Measurements from ENCODE around the gene CACNG1.

Gene CACNG1

DNA sequence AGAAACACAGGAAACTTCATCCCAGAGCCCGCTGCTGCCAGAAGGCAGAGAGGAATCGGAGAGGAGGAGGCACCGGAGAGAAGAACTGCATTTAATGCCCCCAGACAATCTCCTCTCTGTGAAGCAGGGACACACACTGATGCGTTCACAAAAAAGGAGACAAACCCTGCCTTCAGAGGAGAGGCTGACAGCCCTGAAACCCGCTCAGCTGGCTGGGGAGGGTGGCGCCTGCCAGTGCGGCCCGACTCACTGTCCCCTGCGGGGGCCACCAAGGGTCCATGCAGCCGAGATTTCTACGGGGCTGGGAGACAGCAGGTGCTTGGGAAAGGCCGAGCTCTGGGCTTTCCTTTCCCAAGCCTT, 21.9 kb upstream of the CACNG1 start:
- DNase-seq (ENCODE audit: low spot score) = no peak
- in situ Hi-C loops (cut with MboI; ENCODE audit: low pct_unique_long_range_greater_than_20kb, low sequenced_read_pairs, unreplicated experiment) = no loop called here
- TF ChIP-seq, protein P1, sequence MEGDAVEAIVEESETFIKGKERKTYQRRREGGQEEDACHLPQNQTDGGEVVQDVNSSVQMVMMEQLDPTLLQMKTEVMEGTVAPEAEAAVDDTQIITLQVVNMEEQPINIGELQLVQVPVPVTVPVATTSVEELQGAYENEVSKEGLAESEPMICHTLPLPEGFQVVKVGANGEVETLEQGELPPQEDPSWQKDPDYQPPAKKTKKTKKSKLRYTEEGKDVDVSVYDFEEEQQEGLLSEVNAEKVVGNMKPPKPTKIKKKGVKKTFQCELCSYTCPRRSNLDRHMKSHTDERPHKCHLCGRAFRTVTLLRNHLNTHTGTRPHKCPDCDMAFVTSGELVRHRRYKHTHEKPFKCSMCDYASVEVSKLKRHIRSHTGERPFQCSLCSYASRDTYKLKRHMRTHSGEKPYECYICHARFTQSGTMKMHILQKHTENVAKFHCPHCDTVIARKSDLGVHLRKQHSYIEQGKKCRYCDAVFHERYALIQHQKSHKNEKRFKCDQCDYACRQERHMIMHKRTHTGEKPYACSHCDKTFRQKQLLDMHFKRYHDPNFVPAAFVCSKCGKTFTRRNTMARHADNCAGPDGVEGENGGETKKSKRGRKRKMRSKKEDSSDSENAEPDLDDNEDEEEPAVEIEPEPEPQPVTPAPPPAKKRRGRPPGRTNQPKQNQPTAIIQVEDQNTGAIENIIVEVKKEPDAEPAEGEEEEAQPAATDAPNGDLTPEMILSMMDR (IDR thresholded peaks at IDR 0.05; ENCODE audit: extremely low read depth, insufficient read depth, missing control alignments) = no peak

DNA sequence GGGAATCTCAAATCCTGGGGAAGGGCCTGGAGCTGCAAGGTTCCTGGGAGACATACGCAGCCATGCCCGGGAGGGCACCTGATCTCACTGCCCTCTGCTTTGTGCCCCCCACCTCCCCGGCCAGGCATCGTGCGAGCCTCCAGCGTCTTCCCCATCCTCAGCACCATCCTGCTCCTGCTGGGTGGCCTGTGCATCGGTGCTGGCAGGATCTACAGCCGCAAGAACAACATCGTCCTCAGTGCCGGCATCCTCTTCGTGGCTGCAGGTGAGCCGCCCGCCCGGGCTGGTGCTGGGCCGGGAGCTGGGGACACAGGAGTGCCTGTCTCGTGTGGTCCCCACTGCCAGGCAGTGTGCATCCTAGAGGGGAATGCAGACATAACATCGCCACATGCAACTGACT, 19.6 kb upstream of the CACNG1 start:
- TF ChIP-seq, protein P1 (IDR thresholded peaks at IDR 0.05; ENCODE audit: extremely low read depth, insufficient read depth, missing control alignments) = no peak
- no peak for DNase-seq (ENCODE audit: low spot score)
- in situ Hi-C loops (cut with MboI; ENCODE audit: low pct_unique_long_range_greater_than_20kb, low sequenced_read_pairs, unreplicated experiment) = no loop called here

DNA sequence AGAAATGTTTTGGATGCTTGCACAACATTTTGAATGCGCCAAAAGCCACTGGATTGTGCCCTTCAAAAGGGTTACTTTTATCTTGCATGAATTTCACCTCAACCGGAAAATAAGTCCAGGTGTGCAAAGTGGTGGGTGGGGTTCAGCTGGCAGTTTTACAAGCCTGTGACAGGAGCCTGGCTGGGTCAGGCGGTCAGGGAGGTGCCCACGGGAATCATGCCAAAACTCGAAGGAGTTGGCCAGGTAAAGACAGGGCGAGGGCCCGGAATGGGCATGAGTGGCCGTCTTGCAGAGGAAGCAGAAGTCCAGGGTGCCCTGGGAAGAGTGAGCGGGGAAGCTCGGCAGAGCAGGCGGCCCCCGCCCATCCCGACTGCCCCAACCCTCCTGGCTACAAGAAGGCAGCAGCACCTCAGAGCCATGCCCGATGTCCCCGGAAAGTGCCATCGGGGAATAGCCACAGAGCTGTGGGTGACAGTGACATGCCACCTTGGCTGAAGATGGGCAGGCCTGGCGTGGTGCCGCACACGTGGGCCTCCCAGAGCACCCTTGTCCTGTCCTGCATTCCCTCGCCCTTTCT, 19.1 kb upstream of the CACNG1 start:
- TF ChIP-seq, protein P1 (IDR thresholded peaks at IDR 0.05; ENCODE audit: extremely low read depth, insufficient read depth, missing control alignments) = no peak
- in situ Hi-C loops (cut with MboI; ENCODE audit: low pct_unique_long_range_greater_than_20kb, low sequenced_read_pairs, unreplicated experiment) = no loop called here
- no peak for DNase-seq (ENCODE audit: low spot score)

DNA sequence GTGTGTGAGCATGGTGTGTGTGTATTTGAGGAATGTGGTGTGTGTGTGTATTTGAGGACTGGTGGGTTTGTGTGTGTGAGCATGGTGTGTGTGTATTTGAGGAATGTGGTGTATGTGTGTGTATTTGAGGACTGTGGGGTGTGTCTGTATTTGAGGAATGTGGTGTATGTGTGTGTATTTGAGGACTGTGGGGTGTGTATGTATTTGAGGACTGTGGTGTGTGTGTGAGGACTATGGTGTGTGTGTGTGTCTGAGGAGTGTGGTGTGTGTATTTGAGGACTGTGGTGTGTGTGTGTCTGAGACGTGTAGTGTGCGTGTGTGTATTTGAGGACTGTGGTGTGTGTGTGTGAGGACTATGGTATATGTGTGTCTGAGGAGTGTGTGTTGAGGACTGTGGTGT, 18.0 kb upstream of the CACNG1 start:
- in situ Hi-C loops (cut with MboI; ENCODE audit: low pct_unique_long_range_greater_than_20kb, low sequenced_read_pairs, unreplicated experiment) = no loop called here
- TF ChIP-seq, protein P1 (IDR thresholded peaks at IDR 0.05; ENCODE audit: extremely low read depth, insufficient read depth, missing control alignments) = no peak
- no peak for DNase-seq (ENCODE audit: low spot score)

DNA sequence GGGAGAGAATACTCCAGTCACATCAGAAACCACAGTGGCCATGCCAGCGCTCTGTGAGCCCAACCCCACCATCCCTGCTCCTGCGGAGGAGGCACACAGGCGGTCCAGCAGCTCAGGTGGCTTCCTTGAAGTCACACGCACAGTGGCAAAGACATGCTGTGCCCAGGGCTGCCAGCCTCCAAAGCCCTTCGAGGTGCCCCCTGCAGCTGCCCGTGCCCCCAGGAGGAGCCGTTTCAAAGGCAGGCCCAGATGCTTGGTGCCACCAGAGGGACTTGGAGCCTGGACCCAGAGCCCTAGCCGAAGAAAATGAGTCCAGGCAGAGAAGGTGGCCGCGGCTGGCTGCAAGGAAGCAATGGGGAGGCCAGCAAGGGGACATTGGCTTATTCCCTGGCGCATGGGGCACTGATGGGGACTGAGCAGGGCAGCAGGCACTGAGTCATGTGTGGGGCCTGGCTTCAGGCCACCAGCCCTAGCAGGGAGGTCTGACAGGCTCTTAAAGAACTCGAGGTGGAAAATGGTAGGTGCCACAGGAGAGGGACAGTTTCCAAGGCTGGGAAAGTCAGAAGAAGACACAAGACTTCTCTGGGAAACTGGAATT, 17.2 kb upstream of the CACNG1 start:
- DNase-seq (ENCODE audit: low spot score) = no peak
- TF ChIP-seq, protein P1 (IDR thresholded peaks at IDR 0.05; ENCODE audit: extremely low read depth, insufficient read depth, missing control alignments) = no peak
- in situ Hi-C loops (cut with MboI; ENCODE audit: low pct_unique_long_range_greater_than_20kb, low sequenced_read_pairs, unreplicated experiment) = no loop called here

DNA sequence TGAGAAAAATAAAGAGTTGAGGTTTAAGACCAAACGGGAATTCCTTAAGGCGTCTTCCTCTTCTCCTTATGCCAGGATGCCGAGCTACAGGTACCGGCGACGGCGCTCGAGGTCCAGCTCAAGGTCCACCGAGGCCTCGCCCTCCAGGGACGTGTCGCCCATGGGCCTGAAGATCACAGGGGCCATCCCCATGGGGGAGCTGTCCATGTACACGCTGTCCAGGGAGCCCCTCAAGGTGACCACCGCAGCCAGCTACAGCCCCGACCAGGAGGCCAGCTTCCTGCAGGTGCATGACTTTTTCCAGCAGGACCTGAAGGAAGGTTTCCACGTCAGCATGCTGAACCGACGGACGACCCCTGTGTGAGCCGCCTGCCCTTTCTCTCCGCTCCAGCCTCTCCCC, 13.7 kb upstream of the CACNG1 start:
- TF ChIP-seq, protein P1 (IDR thresholded peaks at IDR 0.05; ENCODE audit: extremely low read depth, insufficient read depth, missing control alignments) = no peak
- in situ Hi-C loops (cut with MboI; ENCODE audit: low pct_unique_long_range_greater_than_20kb, low sequenced_read_pairs, unreplicated experiment) = no loop called here

More for the DNA sequence above, 13.7 kb upstream of the CACNG1 start:
- DNase-seq (ENCODE audit: low spot score) = no peak
